Left lung (tissue), 10 donors: ENCODE data around the gene SKP2. TPM values are rescaled to one million over a fixed set of nuclear protein-coding genes. Genes with fewer than 3 reads are reported as not detected.

Source experiments
- ATAC-seq: fragments of 200-7000 bp; cut with Tn5 transposase; one replicate; pipeline ENCODE4 v1.9.1; 2020; ENCODE audit warnings: moderate library complexity
- DNase-seq, 4 donors: peaks; one replicate each; pipeline ENCODE4 v3.0.0-alpha.2; 2013 to 2020
- H3K27ac ChIP-seq, 2 donors: fragments of 200-600 bp; sonication (generic) in 1 of 2; one replicate each; pipeline versions ENCODE4 v1.5.0 to v1.8.0; 2020 to 2021
- H3K27me3 ChIP-seq, 2 donors: fragments of 200-600 bp; sonication (generic) in 1 of 2; one replicate each; pipeline versions ENCODE4 v1.5.0 to v1.8.0; 2020 to 2021
- H3K36me3 ChIP-seq, 2 donors: fragments of 200-600 bp; sonication (generic) in 1 of 2; one replicate each; pipeline versions ENCODE4 v1.5.0 to v1.8.0; 2020 to 2021
- H3K4me1 ChIP-seq, 2 donors: fragments of 200-600 bp; one replicate each; pipeline ENCODE4 v1.8.0; 2021
- H3K4me3 ChIP-seq, 2 donors: fragments of 200-600 bp; sonication (generic) in 1 of 2; one replicate each; pipeline versions ENCODE4 v1.5.0 to v1.8.0; 2020 to 2021; ENCODE audit warnings: mild to moderate bottlenecking in 1 of 2
- H3K9me3 ChIP-seq, 2 donors: fragments of 200-600 bp; sonication (generic) in 1 of 2; one replicate each; pipeline versions ENCODE4 v1.5.0 to v1.8.0; 2020 to 2021
- intact Hi-C, 2 donors: fragments of 100-400 bp; cut with DNase I; formaldehyde crosslinking; loops; one replicate each; pipeline versions ENCODE4 v1.11.2 to v1.14.2; 2022
- polyA plus RNA-seq, 6 donors: library from polyadenylated mRNA; unstranded; fragments of 120-200 nt; gene quantifications; one replicate each; pipeline ENCODE4 v1.2.1, GENCODE V29; 2013; ENCODE audit not compliant: insufficient read length in 6 of 6
- total RNA-seq, 2 donors: library from RNA; stranded (reverse); fragmentation: NEBNext Ultra II Directional; extraction: Animal tissue kit (Norgen Biotek cat#: 25700); gene quantifications; one replicate each; pipeline ENCODE4 v1.2.1, GENCODE V29; 2021
- TF ChIP-seq, protein P1 (sequence below), 2 donors: fragments of 200-600 bp; sonication (generic) in 1 of 2; IDR thresholded peaks; one replicate each; pipeline versions ENCODE4 v1.5.0 to v1.8.0; 2021; ENCODE audit warnings: antibody characterized with exemption in 2 of 2
- donor health status: DM: no; HTN: yes; CAD: no.
- donor health status: DM: no; HTN: no; CAD: no.

Gene SKP2
- total and polyA plus RNA-seq, 8 donors, result 18.4 to 56.4 (median 48.7) TPM

DNA sequence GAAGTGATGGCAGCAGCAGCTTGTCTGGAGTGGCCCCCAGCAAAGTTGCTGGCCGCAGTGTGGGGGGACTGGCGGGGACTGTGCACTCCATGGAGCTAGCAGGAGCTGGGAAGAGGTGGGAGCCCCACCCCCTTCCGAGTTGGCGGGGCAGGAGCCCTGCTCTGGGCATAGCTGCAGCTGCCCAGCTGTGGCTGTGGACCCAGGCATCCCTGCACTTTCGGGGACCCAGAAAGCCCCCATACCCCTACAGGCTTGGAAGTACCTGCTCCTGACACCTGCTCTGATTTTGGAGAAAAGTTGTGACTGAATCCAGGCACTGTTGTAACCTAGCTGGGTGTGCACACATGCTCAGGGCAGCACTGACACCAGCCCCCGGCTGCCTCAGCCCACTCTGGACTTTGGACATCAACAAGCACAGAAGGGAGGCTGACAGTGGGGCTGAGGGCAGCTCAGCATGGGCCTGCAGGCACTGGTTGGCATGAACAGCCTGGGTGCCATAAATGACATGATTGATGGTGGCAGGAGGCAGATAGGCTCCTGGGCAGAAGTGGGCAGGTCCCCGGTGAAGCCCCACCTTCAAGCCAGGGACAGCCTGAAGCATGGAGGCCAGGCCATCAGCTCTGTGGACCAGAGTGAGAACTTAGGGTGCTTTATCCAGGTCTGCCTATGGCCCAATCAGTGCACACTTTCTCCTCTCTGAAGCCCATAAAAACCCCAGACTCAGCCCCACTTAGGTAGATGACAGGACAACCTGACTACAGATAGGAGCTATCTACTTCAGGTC, 12.8 kb upstream of the SKP2 start:
- Histone ChIP-seq H3K27me3 (no peaks in the 10 kb centered on the region), H3K27ac (no peak overlapping the region), H3K4me1 (no peaks in the 10 kb centered on the region), H3K4me3 (no peak overlapping the region), H3K9me3 (peaks cover 0 to 13% of the 10 kb centered on the region in 2 donors), H3K36me3 (peaks cover 0 to 57% of the 10 kb centered on the region in 2 donors)
- TF ChIP-seq, protein P1, sequence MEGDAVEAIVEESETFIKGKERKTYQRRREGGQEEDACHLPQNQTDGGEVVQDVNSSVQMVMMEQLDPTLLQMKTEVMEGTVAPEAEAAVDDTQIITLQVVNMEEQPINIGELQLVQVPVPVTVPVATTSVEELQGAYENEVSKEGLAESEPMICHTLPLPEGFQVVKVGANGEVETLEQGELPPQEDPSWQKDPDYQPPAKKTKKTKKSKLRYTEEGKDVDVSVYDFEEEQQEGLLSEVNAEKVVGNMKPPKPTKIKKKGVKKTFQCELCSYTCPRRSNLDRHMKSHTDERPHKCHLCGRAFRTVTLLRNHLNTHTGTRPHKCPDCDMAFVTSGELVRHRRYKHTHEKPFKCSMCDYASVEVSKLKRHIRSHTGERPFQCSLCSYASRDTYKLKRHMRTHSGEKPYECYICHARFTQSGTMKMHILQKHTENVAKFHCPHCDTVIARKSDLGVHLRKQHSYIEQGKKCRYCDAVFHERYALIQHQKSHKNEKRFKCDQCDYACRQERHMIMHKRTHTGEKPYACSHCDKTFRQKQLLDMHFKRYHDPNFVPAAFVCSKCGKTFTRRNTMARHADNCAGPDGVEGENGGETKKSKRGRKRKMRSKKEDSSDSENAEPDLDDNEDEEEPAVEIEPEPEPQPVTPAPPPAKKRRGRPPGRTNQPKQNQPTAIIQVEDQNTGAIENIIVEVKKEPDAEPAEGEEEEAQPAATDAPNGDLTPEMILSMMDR (IDR thresholded peaks at IDR 0.05), result no peak
- intact Hi-C loops, result no loop called here
- DNase-seq, result peak in 1 of 4 donors; percentile 70
- ATAC-seq, result no peak

DNA sequence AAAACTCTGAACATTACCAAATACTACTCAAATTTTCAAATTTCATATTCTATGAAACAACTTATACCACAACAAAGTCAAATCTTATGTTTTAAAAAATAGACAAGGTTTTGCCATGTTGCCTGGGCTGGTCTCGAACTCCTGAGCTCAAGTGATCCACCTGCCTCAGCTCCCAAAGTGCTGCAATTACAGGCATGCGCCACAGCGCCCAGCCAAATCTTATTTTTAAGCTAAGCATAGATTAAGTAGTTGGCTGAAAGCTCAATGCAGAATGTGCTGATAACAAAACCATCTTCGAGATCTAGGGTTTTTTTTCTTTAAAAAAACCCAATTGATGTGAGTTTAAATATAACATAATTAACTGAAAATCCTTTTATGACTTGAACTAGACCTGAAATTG, 6.6 kb upstream of the SKP2 start:
- TF ChIP-seq, protein P1 (IDR thresholded peaks at IDR 0.05), result no peak
- no peak overlapping the region for H3K4me3 ChIP-seq

DNA sequence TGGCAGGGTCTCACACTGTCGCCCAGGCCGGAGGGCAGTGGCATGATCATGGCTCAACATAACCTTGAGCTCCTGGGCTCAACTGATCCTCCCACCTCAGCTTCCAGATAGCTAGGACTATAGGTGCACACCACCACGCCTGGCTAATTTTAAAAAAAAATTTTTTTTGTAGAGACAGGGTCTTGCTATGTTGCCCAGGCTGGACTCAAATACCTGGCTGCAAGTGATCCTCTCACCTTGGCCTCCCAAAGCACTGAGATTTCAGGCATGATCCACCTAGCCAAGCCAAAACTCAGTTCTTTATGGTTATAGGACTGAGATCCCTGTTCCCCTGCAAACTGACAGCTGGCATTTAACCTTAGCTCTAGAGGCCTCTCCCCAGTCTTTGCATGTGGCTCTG, 5.5 kb upstream of the SKP2 start:
- no peaks in the 10 kb centered on the region for H3K27me3 ChIP-seq
- H3K36me3 ChIP-seq, result peaks cover 0 to 15% of the 10 kb centered on the region in 2 donors
- intact Hi-C loops, result no loop called here
- H3K9me3 ChIP-seq, result no peaks in the 10 kb centered on the region
- no peak for DNase-seq
- H3K4me1 ChIP-seq, result peaks cover 10 to 18% of the 10 kb centered on the region in 2 donors
- TF ChIP-seq, protein P1 (IDR thresholded peaks at IDR 0.05), result no peak
- H3K4me3 ChIP-seq, result no peak overlapping the region
- H3K27ac ChIP-seq, result no peak overlapping the region
- ATAC-seq, result no peak

More for the DNA sequence above, 6.6 kb upstream of the SKP2 start:
- Histone ChIP-seq H3K4me1 (peaks cover 4 to 10% of the 10 kb centered on the region in 2 donors), H3K27me3 (no peaks in the 10 kb centered on the region), H3K36me3 (peaks cover 0 to 24% of the 10 kb centered on the region in 2 donors), H3K27ac (no peak overlapping the region), H3K9me3 (no peaks in the 10 kb centered on the region)
- DNase-seq (no peak), ATAC-seq (no peak)
- intact Hi-C loops, result no loop called here

DNA sequence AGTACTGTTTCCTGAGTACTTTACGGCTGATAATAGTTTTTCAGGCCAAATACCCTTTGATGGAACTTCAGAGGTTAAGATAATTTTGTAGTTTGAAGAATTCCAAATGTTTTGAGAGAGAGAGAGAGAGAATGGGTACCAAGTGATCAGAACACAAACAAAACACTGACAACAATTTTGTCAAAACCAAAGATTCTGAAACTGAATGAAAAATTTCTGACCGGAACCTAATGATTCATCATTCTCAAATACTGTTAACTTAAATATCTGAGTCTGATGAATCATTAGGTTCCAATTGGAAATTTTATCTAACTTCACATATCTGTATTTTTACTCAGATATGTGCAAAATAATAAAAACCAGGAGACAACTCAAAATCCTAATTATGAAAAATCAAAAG, 4.2 kb upstream of the SKP2 start:
- H3K4me3 ChIP-seq, result no peak overlapping the region
- no peak for ATAC-seq
- intact Hi-C loops, result no loop called here
- no peak overlapping the region for H3K27ac ChIP-seq
- H3K36me3 ChIP-seq, result peaks cover 0 to 3% of the 10 kb centered on the region in 2 donors
- TF ChIP-seq, protein P1 (IDR thresholded peaks at IDR 0.05), result no peak
- no peaks in the 10 kb centered on the region for H3K9me3 ChIP-seq
- H3K27me3 ChIP-seq, result no peaks in the 10 kb centered on the region
- DNase-seq, result no peak
- H3K4me1 ChIP-seq, result peaks cover 11 to 22% of the 10 kb centered on the region in 2 donors

DNA sequence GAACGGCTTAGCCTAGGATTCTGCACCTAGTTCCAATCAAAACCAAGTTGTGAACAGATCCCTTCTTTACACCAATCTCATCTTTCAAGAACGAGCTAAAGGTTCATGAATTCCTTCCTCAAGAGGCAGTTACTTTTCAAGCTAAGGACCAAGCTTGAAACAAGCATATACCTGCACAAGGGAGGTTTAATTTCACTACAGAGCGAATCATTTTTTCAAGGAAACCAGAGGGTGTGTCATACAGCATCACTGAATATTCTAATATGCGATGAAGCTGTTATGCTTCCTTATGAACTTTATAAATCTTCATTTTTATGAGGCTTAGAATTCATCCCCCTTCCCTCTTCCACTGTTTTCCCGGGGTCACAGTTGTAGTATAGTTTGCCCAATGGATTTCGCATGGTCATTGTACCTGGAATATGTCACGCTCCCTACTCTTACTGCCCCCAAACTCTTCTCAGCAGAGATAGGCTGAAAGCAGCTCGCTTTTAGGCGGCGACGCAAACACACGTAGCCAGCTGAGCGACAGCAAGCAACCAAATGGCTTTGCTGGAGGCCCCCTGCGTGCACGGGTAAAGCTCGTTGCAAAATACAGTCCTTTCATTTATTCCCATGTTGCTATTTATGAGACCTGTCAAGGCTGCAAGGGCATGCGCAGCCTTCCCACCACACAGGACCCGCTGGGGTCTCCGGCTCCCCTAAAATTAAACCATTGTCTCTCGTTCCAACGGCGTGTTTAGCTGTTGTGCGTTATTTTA, 1.1 kb upstream of the SKP2 start:
- ATAC-seq (peak; percentile 35), DNase-seq (peak in 3 of 4 donors; percentile 40 to 83 (median 51))
- H3K36me3 ChIP-seq, result peaks cover 0 to 6% of the 10 kb centered on the region in 2 donors
- H3K27me3 ChIP-seq, result no peaks in the 10 kb centered on the region
- peak overlapping the region; percentile 78 to 96 for H3K4me3 ChIP-seq
- peak overlapping the region; percentile 64 to 87 for H3K27ac ChIP-seq
- intact Hi-C loops, result no loop called here
- peaks cover 14 to 35% of the 10 kb centered on the region in 2 donors for H3K4me1 ChIP-seq
- no peaks in the 10 kb centered on the region for H3K9me3 ChIP-seq
- TF ChIP-seq, protein P1 (IDR thresholded peaks at IDR 0.05), result no peak
